Trophoblast cell (in vitro differentiated cells and primary cell): ENCODE results near the gene TRIP12.

Source experiments
- DNase-seq, 2 donors: peaks; one replicate each; pipeline ENCODE4 v3.0.0-alpha.2; 2016
- H2AFZ ChIP-seq: 2 replicates; pipeline ENCODE4 v1.6.1; 2013; ENCODE audit warnings: low read length, moderate library complexity, mild to moderate bottlenecking; ENCODE audit not compliant: insufficient read depth, poor library complexity
- H2AK5ac ChIP-seq: 2 replicates; pipeline ENCODE4 v1.6.1; 2013; ENCODE audit warnings: mild to moderate bottlenecking, low read length
- H2BK120ac ChIP-seq: 2 replicates; pipeline ENCODE4 v1.6.1; 2013; ENCODE audit warnings: low read length, mild to moderate bottlenecking, moderate library complexity; ENCODE audit not compliant: insufficient read depth, poor library complexity
- H2BK12ac ChIP-seq: 2 replicates; pipeline ENCODE4 v1.6.1; 2013; ENCODE audit warnings: mild to moderate bottlenecking, low read length, moderate library complexity
- H2BK5ac ChIP-seq: 2 replicates; pipeline ENCODE4 v1.6.1; 2013; ENCODE audit warnings: low read length, low read depth, moderate library complexity, mild to moderate bottlenecking; ENCODE audit not compliant: poor library complexity
- H3K14ac ChIP-seq: 2 replicates; pipeline ENCODE4 v1.6.1; 2013; ENCODE audit warnings: mild to moderate bottlenecking, low read length
- H3K18ac ChIP-seq: 2 replicates; pipeline ENCODE4 v1.6.1; 2013; ENCODE audit warnings: mild to moderate bottlenecking, low read length
- H3K23ac ChIP-seq: 2 replicates; pipeline ENCODE4 v1.6.1; 2013; ENCODE audit warnings: low read length
- H3K27ac ChIP-seq: 2 replicates; pipeline ENCODE4 v1.5.1; 2013; ENCODE audit warnings: low read depth, mild to moderate bottlenecking, inconsistent platforms, low read length, moderate library complexity
- H3K27me3 ChIP-seq: 2 replicates; pipeline ENCODE4 v1.6.1; 2013; ENCODE audit warnings: inconsistent platforms, mild to moderate bottlenecking, low read length, moderate library complexity; ENCODE audit not compliant: insufficient read depth
- H3K36me3 ChIP-seq, 2 experiments: 1 replicate in 1 of 2; 2 replicates in 1 of 2; pipeline ENCODE4 v1.6.1; 2013; ENCODE audit warnings: low read length in 2 of 2, mild to moderate bottlenecking in 2 of 2, moderate library complexity in 1 of 2; ENCODE audit not compliant: insufficient read depth in 2 of 2, control insufficient read depth in 1 of 2
- H3K4ac ChIP-seq: 2 replicates; pipeline ENCODE4 v1.6.1; 2013; ENCODE audit warnings: low read depth, mild to moderate bottlenecking, low read length, moderate library complexity
- H3K4me1 ChIP-seq, 2 experiments: 1 replicate in 1 of 2; 2 replicates in 1 of 2; pipeline ENCODE4 v1.6.1; 2013; ENCODE audit warnings: low read length in 2 of 2, mild to moderate bottlenecking in 2 of 2, moderate library complexity in 1 of 2; ENCODE audit not compliant: insufficient read depth in 2 of 2, control insufficient read depth in 1 of 2
- H3K4me2 ChIP-seq: 2 replicates; pipeline ENCODE4 v1.6.1; 2013; ENCODE audit warnings: inconsistent platforms, mild to moderate bottlenecking, low read length, moderate library complexity
- H3K4me3 ChIP-seq: 2 replicates; pipeline ENCODE4 v1.5.1; 2013; ENCODE audit warnings: mild to moderate bottlenecking, low read depth, low read length, inconsistent platforms
- H3K79me1 ChIP-seq: one replicate; pipeline ENCODE4 v1.6.1; 2013; ENCODE audit warnings: low read length
- H3K79me2 ChIP-seq: 2 replicates; pipeline ENCODE4 v1.6.1; 2013; ENCODE audit warnings: low read length, mild to moderate bottlenecking; ENCODE audit not compliant: control insufficient read depth, insufficient read depth, poor library complexity
- H3K9ac ChIP-seq: 2 replicates; pipeline ENCODE4 v1.6.1; 2013; ENCODE audit warnings: mild to moderate bottlenecking, low read length
- H3K9me3 ChIP-seq: 2 replicates; pipeline ENCODE4 v1.6.1; 2013; ENCODE audit warnings: low read depth, mild to moderate bottlenecking, control low read depth, inconsistent platforms, low read length; ENCODE audit not compliant: insufficient read depth
- H4K12ac ChIP-seq: 2 replicates; pipeline ENCODE4 v1.6.1; 2013; ENCODE audit warnings: low read depth, mild to moderate bottlenecking, low read length, moderate library complexity
- H4K8ac ChIP-seq: 2 replicates; pipeline ENCODE4 v1.6.1; 2013; ENCODE audit warnings: low read depth, mild to moderate bottlenecking, low read length, moderate library complexity
- H4K91ac ChIP-seq: one replicate; pipeline ENCODE4 v1.6.1; 2013; ENCODE audit warnings: low read depth, mild to moderate bottlenecking, low read length, moderate library complexity
- WGBS: extraction: QIAGEN DNeasy Blood & Tissue Kit; methylation state at CpG from one replicate; pipeline ENCODE4 v1.1.7; 2013; ENCODE audit warnings: missing lambda C conversion rate; ENCODE audit not compliant: insufficient read length, insufficient coverage; ENCODE audit errors: extremely low coverage; 5-methylcytosine and 5-hydroxymethylcytosine counted together

TRIP12 gene

GRCh38 chr2:229947544-229947943 is 25.7 kb upstream of the TRIP12 start:
- H3K27me3 ChIP-seq = no peaks in the 10 kb centered on the region
- no peak overlapping the region for H3K27ac ChIP-seq
- no peaks in the 10 kb centered on the region for H3K79me2 ChIP-seq
- H3K4ac ChIP-seq = no peak overlapping the region
- H2BK12ac ChIP-seq = no peak overlapping the region
- H4K8ac ChIP-seq = no peak overlapping the region
- no peak overlapping the region for H4K91ac ChIP-seq
- no peak overlapping the region for H4K12ac ChIP-seq
- no peak overlapping the region for H3K14ac ChIP-seq
- H2BK120ac ChIP-seq = no peak overlapping the region
- no peaks in the 10 kb centered on the region for H3K9me3 ChIP-seq
- H3K23ac ChIP-seq = no peak overlapping the region
- no peak overlapping the region for H2AK5ac ChIP-seq
- H3K36me3 ChIP-seq = no peaks in the 10 kb centered on the region
- H2AFZ ChIP-seq = no peak overlapping the region
- H3K9ac ChIP-seq = no peak overlapping the region
- no CpG with 5 or more reads among the region's 1 CpG for WGBS
- no peak overlapping the region for H3K4me2 ChIP-seq
- no peak overlapping the region for H3K4me3 ChIP-seq
- H3K79me1 ChIP-seq = peaks cover 1% of the 10 kb centered on the region
- H3K18ac ChIP-seq = no peak overlapping the region
- H2BK5ac ChIP-seq = no peak overlapping the region
- H3K4me1 ChIP-seq = no peaks in the 10 kb centered on the region
- no peak for DNase-seq

GRCh38 chr2:229945975-229946374 is 24.2 kb upstream of the TRIP12 start:
- Histone ChIP-seq H4K12ac (no peak overlapping the region), H2BK120ac (no peak overlapping the region), H2BK12ac (no peak overlapping the region), H3K9me3 (no peaks in the 10 kb centered on the region), H3K79me1 (peaks cover 1% of the 10 kb centered on the region), H4K8ac (no peak overlapping the region), H3K4me1 (no peaks in the 10 kb centered on the region), H2AFZ (no peak overlapping the region), H3K14ac (no peak overlapping the region), H3K4me3 (no peak overlapping the region), H3K4ac (no peak overlapping the region), H3K23ac (no peak overlapping the region), H3K18ac (no peak overlapping the region), H3K36me3 (no peaks in the 10 kb centered on the region), H3K79me2 (no peaks in the 10 kb centered on the region), H3K27me3 (no peaks in the 10 kb centered on the region), H3K9ac (no peak overlapping the region), H3K4me2 (no peak overlapping the region), H3K27ac (no peak overlapping the region), H2BK5ac (no peak overlapping the region), H4K91ac (no peak overlapping the region), H2AK5ac (no peak overlapping the region)
- no CpG with 5 or more reads among the region's 8 CpGs for WGBS
- DNase-seq = no peak

GRCh38 chr2:229943770-229944449 is 22.1 kb upstream of the TRIP12 start:
- Histone ChIP-seq H2AFZ (no peak overlapping the region), H3K9me3 (no peaks in the 10 kb centered on the region), H3K18ac (no peak overlapping the region), H2BK12ac (no peak overlapping the region), H3K4me3 (no peak overlapping the region), H3K14ac (no peak overlapping the region), H2BK5ac (no peak overlapping the region), H3K4ac (no peak overlapping the region), H3K79me1 (peaks cover 1% of the 10 kb centered on the region), H3K27ac (no peak overlapping the region), H3K27me3 (no peaks in the 10 kb centered on the region), H3K36me3 (no peaks in the 10 kb centered on the region), H3K23ac (no peak overlapping the region), H2AK5ac (no peak overlapping the region), H4K8ac (no peak overlapping the region), H3K4me1 (no peaks in the 10 kb centered on the region), H3K9ac (no peak overlapping the region), H3K4me2 (no peak overlapping the region), H4K12ac (no peak overlapping the region), H4K91ac (no peak overlapping the region), H2BK120ac (no peak overlapping the region), H3K79me2 (no peaks in the 10 kb centered on the region)
- DNase-seq = no peak
- no CpG with 5 or more reads among the region's 5 CpGs for WGBS

- no peak for DNase-seq
- no peak overlapping the region for H3K27ac ChIP-seq
- no peak overlapping the region for H2BK120ac ChIP-seq
- H3K79me1 ChIP-seq = peaks cover 1% of the 10 kb centered on the region
- H2BK12ac ChIP-seq = no peak overlapping the region
- H4K8ac ChIP-seq = no peak overlapping the region
- no peak overlapping the region for H3K9ac ChIP-seq
- H3K4ac ChIP-seq = no peak overlapping the region
- no peak overlapping the region for H3K18ac ChIP-seq
- no peaks in the 10 kb centered on the region for H3K9me3 ChIP-seq
- H3K4me2 ChIP-seq = no peak overlapping the region
- no peak overlapping the region for H2BK5ac ChIP-seq
- no peaks in the 10 kb centered on the region for H3K27me3 ChIP-seq
- H3K4me3 ChIP-seq = no peak overlapping the region
- WGBS = no CpG with 5 or more reads among the region's 2 CpGs
- no peaks in the 10 kb centered on the region for H3K36me3 ChIP-seq
- H3K23ac ChIP-seq = no peak overlapping the region
- no peak overlapping the region for H2AFZ ChIP-seq
- H3K79me2 ChIP-seq = no peaks in the 10 kb centered on the region
- H2AK5ac ChIP-seq = no peak overlapping the region
- H4K12ac ChIP-seq = no peak overlapping the region
- H3K14ac ChIP-seq = no peak overlapping the region
- H4K91ac ChIP-seq = no peak overlapping the region
- H3K4me1 ChIP-seq = no peaks in the 10 kb centered on the region
Measured at GRCh38 chr2:229943171-229943570, 21.4 kb upstream of the TRIP12 start.
